GM21447 (cell line): ENCODE results near the gene HAPSTR1.
A peak's percentile ranks its signal among the peaks of the same experiment; 100 is the strongest.

ENCODE experiments used
- ATAC-seq: cut with Tn5 transposase; IDR thresholded peaks from one replicate; pipeline ENCODE4 v1.9.1; 2021; ENCODE audit not compliant: unreplicated experiment

The HAPSTR1 gene

DNA sequence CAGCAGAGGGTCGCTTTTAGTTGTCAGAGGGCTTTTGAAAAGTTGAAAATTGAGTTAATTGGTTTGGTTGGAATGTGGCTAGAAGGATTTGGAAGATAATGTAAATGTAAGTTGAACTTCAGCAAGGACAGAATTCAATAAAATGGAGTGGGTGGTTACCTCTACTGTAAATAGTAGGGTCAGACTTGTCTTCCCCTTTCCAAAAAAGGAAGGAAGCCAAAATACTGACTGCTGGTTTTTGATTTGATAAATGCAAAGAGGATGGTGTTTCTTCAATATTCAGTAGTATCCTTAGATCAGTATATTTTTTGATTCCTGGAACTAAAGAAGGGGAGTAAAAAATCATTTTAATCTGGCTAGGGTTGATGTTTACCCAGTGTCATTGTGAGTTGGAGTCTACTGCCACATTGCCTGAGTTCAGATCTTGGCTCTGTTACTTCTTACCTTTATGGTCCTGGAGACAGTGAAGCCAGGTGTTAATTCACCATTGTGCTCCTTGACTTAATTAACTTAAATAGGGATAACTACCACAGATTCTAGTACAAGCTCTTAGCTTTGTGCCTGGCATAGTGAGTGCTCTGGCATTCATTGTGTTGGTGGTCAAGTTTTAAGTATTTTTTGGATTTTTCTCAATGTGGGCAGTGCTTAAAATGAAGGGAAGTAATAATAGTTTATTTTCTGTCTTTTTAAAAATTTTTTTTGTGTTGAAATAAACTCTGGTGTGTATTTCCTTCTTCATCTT lies 4.4 kb downstream of the HAPSTR1 start:
- no peak for ATAC-seq

DNA sequence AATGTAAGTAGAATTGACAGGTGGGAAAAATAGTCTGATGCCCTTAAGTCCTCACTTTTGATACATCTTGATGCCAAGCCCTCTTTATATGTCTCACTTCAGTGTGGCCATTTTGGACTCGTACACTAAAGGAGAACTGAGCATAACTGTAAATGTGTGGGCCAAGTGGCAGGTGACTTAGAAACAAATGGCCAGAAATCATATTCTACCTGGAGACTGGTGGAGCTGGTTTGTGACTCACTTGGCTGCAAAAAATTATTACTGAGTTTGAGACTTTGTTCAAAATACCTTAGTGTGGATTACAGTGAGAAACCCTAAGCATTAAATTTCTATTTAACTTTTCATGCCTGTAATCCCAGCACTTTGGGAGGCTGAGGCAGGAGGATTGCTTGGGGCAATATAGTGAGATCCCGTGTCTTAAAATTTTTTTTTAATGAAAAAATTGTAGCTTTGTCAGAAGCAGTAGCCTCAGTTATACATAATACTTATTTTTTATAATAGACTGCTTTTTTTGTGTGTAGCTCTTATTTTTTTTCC lies 5.0 kb downstream of the HAPSTR1 start:
- ATAC-seq, result no peak

DNA sequence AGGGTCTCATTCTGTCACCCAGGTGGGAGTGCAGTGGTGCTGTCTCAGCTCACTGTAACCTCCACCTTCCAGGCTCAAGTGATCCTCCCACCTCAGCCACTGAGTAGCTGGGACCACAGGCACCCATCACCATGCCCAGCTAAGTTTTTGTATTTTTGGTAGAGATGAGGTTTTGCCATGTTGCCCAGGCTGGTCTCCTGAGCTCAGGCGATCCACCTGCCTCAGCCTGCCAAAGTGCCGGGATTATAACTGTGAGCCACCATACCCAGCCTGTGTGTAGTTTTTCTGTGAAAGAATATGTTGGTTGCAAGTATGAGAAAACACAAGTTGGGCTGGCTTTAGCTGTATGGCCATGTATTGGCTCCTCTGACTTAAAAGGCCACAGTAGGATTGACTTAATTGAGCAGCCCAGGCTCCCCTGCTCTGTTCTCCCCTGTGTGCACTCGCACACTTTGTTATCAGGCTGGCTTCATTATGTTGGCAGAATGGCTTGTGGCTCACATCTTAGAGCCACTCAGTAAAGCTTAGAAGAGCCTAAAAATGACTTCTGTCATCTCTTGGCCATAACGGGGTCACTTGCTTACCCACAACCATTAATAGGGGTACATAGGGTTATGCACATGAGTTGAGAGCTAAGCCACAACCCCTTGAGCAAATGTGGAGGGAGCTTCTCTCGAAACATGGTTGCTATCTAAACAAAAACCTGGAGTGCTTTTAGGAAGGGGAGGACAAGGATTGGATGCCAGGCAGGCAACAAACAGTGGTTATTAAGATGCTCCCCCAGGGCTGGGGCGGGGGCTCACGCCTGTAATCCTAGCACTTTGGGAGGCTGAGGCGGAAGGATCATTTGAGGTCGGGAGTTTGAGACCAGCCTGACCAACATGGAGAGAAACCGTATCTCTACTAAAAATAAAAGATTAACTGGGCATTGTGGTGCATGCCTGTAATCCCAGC lies 6.1 kb downstream of the HAPSTR1 start:
- no peak for ATAC-seq

DNA sequence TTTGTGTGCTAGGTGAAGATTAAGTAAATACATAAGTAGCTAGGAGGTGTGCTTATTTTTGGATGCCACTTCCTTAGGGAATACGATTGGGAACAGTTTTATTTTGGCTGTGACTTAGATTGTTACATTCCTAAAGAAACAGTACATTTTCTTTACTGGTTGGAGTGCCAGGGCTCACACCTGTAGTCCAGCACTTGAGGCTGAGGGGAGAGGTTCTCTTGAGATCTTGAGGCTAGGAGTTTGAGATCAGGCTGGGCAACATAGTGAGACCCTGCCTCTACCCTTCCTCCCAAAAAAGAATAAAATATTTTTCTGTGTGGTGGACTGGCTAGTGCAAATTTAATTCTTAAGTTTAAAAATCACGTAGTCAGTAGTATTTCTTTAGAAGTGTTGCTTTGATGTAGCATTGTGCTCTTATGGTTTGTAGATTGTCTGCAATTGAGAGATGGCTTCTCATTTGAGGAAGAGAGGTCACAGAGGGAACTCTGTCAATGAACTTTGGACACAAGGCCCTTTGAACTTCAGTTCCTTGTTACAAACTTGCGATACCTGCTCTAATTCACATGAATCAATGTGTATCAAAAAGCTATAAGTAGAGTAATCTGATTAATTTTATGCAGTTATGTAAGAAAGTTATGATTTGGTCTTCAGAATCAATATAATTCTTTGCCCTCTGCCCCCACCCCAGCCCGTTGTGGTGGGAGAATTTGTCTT lies 7.1 kb downstream of the HAPSTR1 start:
- no peak for ATAC-seq

DNA sequence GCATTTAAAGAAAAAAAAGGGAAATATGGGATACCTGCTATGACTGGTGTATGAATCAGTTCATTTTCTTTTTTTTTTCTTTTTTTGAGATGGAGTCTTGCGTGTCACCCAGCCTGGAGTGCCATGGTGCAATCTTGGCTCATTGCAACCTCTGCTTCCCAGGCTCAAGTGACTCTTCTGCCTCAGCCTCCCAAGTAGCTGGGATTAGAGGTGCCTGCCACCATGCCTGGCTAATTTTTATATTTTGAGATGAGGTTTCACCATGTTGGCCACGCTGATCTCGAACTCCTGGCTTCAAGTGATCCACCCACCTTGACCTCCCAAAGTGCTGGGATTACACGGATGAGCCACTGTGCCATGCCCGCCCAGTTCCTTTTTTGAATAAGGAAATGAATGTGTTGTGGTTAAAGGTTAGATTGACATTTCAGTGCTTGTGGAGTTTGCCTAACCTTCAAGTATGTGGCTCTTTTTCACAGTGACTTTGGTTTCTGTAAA lies 7.7 kb downstream of the HAPSTR1 start:
- peak; percentile 55 for ATAC-seq

DNA sequence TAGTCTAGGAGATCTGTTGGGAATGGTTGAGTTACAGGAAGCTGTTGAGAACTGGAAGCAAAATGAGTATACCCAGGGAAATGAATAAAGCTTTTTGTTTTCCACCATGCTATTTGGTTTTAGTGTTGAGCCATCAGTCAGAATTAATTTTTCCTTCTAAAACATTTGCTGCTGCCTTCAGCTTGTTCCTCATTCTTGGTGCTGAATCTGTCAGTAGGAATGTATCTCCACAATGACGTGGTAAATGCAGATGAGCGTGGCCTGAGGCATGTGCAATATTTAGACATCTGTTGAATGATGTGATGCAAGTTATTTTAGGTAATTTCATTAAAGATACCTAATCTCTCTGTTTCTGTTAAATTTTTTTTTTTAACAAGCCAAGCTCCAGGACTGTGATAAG lies 10.9 kb downstream of the HAPSTR1 start:
- ATAC-seq, result no peak

DNA sequence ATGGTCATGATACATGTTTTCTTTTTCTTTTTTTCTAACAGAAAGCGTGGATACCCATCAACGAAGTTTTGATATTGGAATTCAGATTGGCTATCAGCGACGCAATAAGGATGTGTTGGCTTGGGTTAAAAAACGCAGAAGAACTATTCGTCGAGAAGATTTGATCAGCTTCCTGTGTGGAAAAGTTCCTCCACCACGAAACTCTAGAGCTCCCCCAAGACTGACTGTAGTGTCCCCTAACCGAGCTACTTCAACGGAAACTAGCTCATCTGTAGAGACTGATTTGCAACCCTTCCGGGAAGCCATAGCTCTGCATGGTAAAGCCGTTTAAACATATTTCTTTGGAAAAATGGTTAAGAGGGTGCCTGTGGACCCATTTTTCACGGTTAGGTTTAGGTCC lies 11.5 kb downstream of the HAPSTR1 start:
- ATAC-seq, result no peak

DNA sequence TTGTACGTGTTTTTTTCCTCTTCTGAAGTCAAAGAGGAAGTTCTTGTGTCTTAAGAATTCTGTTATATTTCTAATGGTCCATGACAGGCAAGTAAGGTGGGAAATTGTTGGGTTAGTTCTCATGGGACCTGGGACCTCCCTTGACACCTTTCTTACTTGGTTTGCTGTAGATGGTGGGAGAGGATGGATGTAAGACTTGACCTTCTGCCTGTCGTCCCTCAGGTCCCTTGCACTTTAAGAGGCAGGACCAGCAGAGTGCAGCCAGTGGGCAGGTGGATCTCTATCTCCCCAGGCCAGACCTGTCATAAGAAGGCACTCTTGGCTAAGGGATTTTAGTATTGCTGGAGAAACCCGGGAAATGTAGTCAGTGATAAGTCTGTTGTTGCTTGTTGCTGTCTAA lies 12.1 kb downstream of the HAPSTR1 start:
- no peak for ATAC-seq

DNA sequence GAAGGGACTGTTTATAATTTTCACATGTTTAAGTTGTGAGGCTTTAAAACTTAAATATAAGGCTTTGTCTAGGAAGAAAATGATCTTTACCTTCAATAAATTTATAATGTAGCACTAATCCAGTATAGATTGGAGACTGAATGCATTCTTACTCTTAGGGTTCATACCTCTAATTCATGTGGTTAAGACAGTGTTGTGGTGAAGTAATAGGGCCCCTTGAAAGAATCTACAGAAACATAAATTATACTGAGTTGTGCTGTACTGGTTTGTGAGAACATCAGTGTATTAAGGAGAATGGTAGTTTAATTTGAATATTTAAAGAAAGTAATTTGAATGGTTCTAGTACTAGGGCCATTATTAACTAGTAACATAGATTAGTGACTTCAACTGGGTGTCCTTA lies 13.7 kb downstream of the HAPSTR1 start:
- ATAC-seq, result no peak

DNA sequence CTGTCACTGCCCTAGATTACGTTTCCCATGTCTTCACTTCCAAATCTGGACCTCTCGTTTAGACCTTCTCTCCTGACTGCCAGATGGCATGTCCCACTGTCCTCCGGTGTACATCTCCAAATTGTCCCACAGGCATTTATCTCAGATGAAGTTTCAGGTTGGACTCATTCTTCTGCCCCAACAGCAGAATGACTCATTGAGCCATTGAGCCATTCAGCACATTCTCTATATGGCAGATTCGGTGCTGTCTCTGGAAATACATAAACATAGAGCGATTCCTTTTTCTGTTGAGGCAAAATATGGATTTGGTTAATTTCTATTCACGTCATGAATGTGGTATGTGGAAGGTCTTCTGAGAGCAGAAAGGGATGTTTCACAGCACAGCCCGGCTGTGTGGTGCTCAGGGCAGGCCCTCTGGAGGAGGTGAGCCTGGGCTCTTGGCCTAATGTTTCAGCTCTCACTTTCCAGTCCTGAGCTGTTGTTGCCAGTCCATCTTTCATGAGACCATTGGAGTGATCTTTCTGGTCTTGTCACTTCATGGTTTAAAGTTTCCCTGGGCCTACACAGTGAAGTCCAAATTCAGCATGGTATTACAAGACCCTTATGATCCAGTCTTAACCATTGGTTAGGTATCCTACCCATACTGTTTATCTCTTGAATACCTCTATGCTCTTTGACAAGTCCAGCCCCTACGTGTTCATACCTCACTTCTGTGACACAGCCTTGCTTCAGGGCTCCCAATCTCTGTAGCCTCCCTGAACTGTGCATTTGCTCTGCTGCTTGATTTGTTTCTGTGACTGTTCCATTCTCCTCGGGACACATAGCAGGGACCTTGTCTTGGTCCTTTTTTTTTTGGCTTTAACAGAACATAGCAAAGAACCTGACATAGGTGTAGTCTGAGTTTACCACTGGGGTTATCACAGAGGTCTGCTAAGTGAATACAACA lies 15.9 kb downstream of the HAPSTR1 start:
- no peak for ATAC-seq

DNA sequence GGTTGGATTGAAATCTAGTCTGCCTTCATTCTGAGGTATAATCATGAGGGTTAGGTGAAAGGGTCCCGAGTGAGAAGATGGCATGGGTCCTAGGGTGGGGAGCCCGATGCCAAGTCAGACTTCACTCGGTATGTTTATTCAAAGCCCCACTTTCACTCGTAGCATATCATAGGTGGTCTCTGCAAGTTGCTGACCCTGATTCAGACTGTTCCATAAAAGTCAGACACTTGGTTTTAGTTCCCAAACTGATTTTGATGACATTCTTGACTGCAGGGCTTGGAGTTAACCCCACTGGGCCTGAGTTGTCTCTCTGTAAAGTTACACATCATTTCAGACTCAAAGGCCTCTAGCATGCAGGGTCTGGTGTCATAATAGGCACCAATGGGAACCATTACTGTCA lies 17.8 kb downstream of the HAPSTR1 start:
- ATAC-seq, result no peak

DNA sequence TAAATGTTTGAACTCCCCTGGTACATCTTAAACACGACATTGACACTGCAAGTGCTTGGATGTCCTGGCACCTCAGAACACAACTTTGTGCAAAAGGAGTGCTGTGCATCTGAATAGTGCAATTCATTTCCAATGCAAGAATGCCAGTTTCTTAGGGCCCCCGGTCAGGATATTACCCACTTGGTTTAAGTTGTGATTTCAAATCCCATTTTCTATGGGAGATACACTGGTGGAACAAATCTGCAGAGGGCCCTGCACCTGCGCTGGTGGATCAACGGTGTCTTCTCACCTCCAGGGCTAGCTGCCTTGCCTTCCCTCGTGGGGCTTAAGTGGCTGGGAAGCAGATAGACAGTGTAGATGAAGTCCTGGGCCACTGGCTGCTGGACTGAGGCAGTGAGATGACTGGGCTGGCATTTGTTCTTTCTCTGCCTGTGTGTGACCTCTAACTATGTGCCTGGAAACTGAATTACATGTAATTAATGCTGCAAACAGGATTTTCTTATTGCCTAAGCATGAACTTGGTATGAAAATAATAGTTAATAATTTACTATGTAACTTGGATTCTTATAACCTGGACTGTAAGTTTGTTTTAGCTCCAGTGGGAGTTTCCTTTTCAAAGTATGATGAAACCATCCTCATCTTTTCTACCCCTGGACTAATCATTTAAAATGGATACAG lies 20.9 kb downstream of the HAPSTR1 start:
- no peak for ATAC-seq

DNA sequence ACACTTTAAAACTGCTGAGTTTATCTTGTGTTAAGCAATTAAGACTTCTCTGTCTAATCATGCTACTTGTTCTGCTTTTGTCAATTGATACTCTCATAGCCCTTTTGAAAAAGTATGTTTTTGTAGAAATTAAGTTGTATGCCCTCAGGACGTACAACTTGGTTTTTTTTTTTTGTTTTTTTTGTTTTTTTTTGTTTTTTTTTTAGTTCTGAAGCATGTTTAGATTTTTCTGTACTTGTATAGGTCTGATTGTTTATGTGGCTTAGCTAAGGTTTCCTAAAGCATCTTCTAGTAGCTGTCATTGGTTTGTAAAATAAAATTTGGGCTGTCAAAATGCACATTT lies 21.4 kb downstream of the HAPSTR1 start:
- no peak for ATAC-seq

DNA sequence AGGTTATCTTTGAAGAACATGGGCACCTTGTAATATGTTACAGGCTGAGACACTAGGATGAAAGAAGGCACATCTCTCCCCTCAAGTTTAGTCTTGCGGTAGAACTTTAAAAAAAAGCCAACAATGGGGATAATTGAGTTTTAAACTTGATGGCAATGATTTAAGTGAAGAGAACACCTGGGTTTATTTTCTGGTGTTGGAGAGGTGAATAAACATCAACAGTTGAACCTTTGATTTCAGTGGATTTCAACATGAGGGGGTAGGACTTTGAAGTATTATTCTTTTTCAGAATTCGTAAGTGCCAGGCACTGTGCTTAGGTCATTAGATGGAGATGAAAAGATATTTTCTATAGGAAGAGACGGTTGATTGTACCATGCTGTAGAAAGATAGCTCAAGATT lies 22.3 kb downstream of the HAPSTR1 start:
- no peak for ATAC-seq

DNA sequence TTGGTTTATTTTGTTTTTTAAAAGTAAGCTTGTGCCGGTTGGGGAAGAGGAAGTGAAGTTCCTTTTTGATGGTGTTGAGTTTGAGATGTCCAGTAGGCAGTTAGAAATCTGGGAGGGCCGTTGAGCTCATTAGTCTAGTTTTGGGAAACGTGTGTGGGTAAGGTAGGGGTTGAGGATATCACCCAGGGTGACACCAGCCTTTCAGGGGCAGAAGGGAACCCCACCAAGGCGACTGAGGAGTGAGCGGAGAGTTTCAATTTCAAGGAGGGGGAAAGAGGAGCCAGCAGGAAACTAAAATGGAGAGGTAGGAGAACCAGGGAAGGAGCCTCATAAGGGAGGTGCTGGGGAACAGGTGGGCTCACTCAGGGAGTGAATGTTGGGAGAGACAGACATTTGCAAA lies 22.7 kb downstream of the HAPSTR1 start:
- ATAC-seq, result no peak

DNA sequence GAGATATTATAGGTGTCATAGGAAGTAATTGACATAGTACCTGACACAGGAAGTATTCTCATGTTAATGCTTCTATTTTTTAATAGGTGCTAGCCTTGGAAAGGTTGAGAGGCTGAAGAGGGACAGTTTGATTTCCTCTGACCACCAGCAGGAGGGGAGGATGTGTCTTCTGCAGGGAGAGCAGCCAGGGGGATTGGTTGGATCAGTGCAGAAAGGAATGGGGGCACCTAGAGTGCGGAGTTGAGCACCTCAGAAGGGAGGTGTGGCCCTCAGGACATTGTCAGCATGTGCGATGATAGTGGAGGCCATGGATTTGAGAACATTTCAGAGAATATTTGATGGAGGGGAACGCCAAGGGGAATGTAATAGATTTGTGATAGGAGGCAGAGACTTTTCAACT lies 23.4 kb downstream of the HAPSTR1 start:
- ATAC-seq, result no peak

DNA sequence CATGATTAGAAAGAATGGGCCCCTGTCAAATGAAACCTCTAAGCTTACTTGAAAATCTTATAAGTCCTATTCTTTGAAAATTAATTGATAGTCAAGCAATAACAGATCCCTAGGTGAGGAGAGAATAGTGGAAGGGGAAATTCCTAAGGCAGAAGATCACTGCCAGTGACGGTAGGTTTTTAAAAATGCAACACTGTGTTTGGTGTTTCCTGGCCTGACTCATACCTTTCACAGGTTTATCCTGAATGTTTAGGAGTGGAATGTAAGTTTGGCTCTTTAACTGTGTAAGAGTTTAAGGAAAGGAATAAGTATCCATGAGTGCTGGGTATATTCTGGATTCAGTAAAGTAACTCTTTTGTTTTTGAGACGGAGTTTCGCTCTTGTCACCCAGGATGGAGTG lies 23.8 kb downstream of the HAPSTR1 start:
- ATAC-seq, result no peak

DNA sequence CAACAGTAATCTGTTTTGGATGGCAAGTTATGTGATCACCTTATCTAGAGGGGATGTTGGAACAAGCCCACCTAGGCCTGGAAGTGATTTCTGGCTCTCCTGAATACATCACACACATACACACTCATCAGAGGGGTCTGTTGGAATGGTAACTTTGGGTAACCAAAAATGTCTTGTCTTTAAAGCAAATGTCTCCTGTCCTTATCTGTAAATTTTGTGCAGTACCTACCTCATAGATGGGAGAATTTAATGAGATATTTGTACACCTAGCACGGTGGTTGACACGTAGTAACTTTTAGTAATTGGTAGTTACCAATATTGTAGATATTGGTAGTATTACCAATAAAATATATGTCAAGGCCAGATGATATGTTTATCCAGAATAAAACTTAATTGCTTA lies 24.7 kb downstream of the HAPSTR1 start:
- ATAC-seq, result no peak

DNA sequence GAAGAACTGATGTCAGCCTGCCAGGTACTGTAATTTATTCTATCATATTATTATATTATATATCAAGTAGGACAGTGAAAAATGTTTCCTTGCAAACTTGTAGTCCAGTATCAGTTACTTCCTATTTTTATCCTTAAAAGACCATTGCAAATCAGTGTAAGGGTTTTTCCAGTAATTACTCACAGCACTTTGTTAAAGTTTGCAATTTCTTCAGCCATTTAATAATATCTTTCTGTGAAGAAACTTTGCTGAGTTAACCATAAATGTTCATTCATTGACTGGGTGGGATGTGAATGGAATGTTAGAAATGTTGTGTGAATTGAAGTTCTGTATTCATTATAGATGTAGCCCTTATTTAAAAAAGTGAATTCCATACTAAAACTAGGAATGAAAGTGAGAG lies 26.7 kb downstream of the HAPSTR1 start:
- no peak for ATAC-seq

DNA sequence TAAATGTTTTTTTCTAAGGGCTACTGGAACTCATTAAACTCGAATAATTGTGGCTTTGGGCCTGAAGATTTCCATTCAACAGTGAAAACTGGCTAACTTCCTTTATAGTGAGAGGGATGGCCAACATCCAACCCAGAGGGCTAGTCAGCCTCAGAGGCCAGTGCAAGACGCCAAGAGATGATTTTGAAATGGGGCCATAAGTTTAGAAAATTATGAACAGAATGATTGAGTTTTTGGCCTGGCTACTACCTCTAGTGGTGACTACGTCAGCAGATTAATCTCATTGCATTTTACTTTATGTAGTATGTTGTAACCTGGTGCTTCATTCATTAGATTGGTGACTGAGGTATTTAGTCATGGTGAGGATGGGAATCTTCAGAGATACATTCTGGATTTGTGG lies 28.4 kb downstream of the HAPSTR1 start:
- ATAC-seq, result no peak
